Measurements from ENCODE around the gene LRRC28.

LRRC28 gene

DNA sequence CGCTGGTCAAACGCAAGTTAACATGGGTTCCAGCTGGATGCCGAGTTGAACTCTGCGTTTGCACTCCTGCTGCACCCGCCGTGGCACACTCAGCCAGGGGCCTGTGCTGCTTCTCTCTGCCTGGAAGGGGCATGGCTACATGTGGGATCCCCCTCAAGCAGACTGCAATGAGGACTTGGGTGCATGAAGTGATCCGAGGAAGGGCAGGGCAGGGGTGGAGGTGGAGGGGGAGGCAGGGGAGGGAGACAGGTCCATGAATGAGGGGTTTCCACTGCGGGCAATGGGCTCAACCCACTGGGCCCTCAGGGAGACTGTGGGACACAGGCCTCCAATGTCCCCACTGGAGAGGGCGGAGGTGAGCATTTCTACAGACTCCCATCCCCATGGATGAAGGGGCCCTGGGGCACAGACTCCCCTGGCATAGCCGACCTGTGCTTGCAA is 172.9 kb downstream of the LRRC28 start:
- DNase-seq = no peak

DNA sequence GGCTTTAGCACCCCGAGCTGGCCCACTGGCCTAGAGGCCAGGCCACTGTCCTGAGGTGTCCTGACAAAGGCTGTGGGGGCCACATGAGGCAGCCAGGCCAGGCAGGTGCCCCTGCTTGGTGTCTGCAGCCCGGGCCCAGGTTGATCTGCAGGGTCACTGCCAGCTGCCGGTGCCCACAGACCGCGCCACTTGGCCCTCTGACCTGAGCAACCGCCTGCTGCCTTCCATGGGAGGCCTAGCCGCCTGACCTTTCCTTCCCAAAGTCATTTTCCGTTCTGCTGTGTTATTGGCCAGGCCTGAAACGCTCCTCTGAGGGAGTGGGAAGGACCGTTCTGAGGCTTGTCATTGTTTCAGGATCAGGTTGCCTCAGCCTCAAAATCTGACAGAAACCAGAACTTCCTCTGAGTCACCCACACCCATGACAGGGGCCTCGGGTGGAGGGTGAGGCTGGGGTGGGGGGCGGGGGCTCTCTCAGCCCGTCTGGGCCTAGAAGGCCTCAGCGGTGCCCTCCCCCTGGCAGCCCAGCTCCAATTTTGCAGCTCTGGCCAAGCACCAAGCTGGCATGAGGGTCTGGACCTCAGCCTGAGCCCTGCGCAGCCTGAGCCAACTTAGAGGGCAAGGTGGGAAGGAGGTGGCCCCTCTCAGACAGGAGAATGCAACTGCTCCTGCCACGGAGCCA is 173.8 kb downstream of the LRRC28 start:
- DNase-seq = no peak

DNA sequence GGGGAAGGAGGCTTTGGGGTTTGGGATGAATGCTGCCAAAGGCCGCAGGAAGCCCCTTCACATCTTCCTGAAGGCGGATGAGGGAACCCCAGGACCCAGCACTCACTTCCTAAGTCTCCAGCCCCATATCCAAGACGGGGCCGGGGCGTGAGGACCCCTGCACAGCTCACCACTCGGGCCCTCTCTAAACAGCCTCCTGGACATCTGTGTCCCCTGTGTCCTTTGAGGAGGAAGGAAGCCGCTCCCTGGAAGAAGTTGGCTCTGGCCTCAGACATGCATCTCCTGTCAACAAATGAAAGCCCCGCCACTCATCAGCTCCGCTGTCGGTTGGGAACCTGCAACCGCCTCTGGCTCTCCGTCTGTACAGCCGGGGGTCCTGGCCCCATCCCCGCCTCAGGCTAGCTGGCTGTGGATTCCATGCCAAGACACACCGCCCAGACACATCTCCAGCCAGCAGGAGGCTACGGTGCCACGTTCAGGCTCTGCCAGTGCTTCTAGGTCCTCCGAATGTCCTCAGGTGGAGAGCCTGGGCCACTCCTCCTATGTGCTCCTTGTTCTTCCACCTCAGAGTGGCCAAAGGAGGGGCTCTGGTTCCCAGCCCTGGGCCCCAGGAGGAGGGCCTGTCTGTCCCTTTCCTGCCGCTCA is 174.5 kb downstream of the LRRC28 start:
- DNase-seq = no peak

DNA sequence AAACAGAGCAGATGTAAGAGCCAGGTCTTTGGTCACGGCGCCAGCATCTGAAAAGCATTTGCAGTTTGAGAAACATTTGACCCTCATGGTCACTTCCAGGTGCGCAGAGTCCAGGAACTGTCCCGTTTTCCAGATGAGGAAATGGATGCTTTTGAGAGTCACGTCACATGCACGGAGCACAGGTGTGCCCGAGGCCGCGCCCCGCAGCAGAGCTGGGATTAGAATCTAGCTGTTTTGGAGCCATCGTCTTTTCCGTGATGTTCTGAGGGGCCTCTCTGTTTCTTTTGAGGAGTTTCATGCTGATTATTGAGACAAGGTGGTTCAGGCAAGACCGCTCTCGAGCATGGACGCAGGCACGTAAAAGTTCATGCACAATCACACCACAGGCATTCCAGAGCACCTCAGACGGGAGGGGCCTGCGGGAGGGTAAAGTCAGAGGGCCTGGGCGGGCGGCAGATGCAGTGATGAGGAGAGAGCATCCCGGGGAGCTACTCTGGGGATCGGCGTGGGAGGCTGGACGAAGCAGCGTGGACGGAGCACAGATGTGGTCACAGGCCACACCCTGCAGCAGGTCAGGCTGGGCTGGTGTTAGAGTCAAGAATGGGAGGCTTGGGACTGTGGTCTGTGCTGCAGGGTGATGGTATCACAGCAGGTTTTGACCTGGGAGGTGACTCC is 175.3 kb downstream of the LRRC28 start:
- DNase-seq = no peak

DNA sequence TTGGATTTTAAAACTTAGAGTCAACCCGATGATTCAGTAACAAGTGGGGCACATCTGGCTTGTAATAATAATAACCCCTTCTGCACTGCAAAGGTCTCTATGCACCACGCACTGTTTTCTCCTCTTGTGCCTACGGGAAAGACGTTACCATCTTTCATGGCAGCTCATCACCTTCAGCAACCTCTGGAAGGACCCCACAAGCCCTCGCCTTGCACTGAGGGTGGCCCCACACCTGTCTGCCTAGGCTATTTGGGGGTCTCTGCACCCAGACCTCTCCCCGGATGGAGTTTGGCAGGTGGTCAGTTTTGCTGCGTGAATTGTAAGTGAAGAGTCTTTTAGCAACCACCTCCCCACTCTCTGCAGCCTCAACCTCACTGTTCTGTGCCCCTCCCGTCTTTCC is 175.9 kb downstream of the LRRC28 start:
- no peak for DNase-seq

DNA sequence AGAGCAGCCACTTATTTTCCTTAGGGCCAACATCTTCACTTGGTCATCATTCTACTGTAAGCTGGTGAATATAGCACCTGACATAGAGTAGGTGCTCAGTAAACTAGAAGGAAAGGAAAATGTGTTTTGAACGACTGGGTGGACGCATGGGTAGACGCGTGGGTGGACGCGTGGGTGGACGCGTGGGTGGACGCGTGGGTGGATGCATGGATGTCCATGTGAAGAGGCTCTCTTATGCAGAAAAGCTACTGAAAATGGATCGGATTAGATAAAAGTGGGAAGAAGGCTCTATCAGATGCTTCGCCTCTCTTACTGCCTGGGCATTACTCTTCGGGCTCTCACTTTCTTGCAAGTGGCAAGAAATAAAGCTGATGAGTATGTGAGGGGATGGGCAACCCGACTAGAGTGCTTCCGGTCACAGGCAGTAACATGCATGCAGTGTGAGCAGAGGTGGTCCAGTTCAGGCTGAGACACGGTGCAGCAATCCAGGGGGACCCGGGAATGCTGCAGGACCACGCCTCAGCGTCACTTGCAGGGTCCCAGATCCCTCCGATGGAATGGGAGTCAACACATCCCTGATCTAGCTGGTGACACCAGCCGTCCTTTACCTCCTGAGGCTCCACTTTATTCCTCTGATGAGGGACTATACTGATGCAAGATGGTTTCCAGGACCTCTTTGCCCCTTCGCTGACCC is 176.5 kb downstream of the LRRC28 start:
- DNase-seq = no peak

DNA sequence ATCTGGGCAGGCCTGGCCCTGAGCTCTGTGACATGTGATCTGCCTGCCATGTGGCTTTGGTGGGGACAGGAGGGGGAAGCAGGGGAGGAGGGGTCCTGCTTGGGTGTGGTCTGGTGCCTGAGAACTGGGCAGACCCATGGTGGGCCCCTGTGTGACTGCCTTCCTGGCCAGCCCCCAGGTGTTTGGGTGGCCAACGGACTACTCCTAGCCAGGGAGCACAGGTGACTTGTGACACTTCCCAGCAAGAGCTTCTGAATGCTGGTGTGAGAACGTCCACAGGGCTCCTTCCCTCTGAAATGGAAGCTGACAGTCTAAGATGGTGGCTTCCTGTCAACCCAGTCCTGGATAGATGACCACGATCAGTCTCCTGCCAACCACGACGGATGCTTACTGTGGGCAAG is 178.4 kb downstream of the LRRC28 start:
- DNase-seq = no peak

DNA sequence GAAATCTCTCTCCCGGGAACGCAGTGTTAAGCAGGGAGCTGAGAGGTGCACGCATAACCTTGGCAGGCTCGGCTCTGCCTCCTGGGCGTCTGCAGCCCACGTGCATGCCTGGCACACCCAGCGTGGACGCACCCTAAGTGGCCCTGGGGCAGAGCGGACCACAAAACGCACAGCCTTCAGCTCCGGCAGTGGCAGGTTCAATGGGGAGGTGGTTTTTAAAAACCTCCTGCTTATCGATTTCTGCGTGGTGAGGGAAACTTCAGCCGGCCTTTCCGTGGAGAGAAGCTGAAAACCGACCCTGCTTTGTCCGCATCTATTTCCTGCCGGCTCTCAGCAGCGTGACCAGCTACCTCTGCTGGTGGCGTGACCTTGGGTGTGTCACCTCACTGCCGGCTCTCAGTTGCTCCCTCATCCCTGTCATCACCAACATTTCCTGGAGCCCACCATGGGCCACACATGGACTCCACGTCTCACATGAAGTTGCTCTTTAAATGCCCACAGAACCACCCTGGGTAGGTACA is 179.7 kb downstream of the LRRC28 start:
- DNase-seq = no peak

DNA sequence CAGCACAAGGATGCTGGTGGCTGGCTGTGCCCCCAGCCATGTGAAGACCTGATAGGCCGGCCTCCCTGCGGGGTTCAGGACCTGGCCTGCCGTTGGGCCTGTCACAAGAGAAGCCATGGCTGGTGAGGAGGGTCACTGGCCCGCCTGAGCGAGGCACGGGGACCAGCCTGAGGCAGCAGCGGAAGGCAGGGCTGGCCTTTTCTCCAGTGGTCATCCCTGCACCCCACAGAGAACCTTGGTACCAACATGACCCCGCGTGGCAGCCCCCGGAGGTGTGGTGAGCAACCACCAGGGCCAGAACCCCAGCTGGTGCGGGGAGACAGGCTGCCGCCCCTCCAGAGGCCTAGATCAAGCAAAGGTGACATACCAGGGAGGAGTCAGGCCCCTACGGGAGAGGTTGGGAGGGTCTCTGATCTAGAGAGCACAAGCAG is 180.4 kb downstream of the LRRC28 start:
- no peak for DNase-seq

DNA sequence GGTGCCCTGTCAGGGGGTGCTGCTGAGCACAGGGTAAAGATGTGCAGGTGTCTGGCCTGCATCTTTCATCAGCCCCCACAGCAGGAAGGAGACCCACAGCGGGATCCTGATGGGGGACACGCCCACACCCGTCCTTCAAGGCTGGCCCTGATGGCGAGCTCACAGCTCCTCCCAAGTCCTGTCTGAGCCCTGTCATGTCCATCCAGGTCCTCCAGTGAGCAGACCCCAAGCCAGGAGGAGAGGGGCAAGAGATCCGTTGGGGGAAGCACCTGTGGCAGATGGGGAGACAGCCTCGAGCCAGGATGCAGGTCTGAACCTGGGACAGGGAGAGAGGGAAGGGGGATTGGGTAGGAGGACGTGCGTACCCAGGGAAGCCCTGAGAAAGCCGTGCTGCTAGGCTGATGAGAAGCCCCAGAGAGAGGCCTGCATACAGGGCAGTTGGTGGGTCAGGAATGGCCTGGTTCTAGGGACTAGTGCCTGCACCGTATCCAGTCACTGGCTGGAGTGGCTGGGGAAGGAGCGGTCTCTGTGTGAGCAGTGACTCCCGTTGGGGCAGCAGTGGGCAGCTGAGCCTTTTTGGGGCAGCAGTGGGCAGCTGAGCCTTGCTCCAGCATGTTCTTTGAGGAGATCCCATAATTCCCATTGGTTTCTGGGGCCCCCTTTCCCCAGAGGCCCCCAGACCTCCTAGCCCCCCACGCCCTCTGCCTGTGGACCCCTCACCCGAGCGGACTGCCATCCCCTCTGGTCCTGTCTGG is 181.2 kb downstream of the LRRC28 start:
- DNase-seq = no peak

DNA sequence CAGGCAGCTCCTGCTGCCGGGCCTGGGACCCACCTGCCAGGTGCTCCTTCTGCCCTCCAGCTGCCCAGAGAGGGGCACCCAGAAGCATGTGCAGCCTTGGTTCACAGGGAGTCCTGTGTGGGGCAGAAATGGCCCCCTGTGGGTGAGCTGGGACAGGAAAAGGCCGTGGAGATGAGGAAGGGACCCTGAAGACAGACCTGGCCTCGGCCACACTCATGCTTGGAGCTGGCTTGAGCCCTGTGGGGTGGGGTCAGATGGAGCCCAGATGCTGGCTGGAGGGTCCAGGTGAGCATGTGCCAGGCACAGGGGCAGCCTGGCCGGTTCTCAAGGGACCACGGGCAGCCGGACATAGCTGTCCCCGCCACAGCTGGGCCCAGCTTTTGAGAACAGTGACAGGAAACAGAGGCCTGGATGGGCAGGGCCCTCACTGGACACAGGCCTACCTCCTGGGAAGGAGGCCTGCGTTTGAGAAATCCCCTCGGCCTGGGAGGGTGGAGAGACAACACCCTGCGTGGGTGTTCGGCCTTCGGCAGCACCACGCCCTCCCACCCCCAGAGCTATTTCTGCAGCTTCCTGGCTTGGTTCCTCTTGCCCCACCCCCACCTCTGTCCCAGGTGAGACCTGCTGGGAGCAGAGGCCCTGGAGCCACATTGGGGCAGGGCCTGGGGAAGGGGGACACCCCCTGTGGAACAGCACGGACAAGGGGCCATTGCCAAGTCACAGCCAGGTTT is 181.9 kb downstream of the LRRC28 start:
- DNase-seq = no peak

DNA sequence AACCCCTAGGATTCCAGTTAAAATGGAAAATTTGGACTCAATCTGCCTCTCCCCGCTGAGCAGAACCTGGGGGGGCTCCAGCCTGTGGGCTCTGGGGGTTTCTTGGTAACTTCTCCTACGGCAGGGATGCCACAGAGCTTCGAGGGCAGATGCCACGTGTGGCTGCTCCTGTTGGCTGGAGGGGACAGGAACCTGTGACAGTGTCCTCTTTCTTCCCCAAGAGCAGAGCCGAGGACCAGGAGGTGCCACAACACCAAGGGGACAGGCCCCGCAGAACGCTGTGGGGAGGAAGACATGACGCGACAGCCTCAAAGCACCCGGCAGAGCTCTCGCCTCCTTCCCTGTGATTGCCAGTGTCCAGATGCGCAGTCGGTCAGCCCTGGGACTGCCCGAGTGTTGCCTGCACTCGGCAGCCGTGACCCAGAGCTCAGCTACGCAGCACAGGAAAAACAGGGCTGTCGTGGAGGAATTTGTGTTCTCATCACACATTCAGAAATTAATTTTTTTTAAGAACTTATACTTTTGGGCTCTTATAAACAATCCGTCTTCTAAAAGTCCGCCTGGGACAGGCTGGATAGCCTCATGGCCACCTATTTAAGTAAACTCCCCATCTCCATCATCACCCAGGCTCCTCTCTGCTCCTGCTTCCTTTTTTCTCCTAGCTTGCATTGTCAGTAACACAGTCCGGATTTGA is 182.6 kb downstream of the LRRC28 start:
- no peak for DNase-seq

DNA sequence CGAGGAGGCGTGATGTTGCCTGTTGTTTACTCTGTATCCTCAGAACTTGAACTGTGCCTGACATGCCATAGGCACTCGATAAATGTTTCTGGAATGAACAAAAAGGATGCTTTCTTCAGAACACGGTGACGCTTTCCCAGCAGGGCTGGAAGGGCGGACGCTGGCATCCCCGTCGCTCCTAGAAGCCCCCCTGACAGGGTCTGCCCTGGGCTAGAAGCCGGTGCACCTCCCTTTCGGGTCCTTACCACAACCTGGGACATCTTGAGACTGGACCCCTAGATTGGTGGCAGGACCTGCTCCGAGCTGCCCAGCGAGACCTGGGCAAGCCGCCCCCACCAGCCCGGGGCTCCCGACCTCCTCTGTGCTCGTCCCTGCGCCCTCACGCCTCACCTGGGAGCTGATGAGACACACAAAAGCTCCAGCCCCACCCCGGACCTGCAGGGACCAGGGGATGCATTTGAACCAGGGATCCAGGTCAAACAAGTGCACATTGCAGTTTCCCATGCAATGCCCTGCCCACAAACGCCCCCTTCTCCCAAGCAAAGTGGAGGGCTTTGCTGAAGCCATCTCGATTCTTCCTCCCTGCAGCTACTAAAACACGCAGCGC is 183.3 kb downstream of the LRRC28 start:
- DNase-seq = no peak

DNA sequence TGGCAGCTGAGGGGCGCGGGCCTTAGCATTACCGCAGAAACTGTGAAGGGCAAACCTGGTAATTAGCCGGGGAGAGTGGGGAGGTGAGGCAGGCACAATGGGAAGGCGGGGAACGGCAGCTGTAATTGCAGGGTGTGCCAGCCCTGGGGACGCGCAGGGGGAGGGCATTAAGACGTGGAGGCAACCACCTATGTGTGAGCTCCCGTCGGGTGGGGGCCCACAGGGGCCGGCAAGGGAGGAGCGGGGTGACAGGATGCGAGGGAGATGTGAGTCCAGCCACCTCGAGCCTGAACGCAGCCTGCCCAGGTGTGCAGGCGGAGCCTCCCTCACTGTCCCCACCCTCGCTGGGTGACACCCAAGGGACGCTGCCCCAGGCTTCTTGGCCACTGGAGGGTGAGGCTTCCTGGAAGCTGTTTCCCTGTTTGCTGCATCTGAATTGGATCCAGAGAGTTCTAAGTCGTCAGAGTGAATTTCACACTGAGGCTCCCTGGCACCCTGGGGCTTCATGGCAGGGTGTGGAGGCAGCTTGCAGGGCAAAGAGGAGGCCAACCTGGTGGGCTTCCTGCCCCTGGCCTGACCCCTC is 183.9 kb downstream of the LRRC28 start:
- no peak for DNase-seq

DNA sequence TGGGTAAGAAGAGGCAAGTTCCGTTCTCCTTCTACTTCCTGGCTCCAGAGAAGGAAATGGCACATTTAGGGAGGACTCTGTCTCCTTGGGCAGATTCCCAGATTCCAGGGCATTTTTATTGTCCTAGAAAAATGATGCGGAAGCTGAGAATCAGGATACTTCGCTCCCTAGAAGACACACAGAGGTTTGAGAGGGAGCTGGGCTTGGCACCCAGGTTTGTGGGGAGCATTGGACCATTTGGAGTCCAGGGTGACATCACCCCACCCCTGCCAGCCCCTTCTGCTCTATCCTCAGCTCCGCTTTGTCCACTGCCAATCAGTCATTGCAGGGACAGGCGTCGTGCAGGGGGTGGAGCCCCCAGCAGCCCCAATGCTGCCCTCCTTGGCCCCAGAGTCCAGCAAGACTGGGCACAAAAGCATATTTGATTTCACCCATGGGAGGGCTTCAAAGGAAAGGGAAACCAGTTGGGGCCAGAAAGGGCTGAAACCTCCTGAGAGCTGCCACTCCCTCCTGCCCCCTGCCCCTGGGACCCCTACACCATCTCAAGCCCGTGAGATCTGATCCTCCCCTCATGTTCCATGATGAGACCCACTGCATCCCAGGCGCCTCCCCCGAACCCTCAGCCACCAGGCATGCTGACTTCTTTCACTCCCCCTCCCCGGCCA is 184.7 kb downstream of the LRRC28 start:
- no peak for DNase-seq

DNA sequence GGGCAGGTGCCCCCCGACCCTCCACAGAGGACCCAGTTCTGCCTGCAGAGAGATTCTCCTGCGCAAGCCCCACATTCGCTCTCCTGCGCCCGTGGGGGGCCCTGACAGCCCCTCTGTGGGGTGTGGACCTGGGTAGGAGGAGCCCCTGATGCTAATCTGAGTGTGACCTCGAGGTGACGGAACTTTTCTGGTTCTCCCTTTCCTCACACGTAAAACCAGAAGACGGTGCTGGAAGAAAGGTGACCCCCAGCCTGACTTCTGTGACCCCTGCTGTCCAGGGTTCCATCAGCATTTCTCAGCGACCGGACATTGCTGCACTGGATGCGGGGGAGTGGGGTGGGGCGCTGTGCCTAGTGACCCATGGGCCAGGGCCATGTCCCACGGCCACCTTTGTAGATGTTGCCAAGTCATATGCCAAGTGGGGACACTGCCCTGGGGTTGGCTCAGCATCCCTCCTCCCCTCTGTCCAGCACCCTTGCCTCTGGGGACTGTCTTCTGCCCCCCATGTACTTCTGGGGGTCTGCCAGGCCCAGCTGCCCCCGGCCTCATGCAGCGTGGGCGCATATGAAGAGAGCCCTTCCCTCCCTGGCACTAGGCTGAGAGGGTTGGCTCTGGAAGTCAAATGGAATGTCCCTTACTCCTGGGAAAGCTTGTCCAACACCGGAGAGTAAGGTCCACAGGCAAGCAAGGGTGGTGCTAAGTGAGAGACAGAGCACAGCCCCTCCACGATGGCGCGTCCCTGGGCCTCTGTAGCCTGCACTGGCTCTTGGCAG is 185.4 kb downstream of the LRRC28 start:
- DNase-seq = no peak

DNA sequence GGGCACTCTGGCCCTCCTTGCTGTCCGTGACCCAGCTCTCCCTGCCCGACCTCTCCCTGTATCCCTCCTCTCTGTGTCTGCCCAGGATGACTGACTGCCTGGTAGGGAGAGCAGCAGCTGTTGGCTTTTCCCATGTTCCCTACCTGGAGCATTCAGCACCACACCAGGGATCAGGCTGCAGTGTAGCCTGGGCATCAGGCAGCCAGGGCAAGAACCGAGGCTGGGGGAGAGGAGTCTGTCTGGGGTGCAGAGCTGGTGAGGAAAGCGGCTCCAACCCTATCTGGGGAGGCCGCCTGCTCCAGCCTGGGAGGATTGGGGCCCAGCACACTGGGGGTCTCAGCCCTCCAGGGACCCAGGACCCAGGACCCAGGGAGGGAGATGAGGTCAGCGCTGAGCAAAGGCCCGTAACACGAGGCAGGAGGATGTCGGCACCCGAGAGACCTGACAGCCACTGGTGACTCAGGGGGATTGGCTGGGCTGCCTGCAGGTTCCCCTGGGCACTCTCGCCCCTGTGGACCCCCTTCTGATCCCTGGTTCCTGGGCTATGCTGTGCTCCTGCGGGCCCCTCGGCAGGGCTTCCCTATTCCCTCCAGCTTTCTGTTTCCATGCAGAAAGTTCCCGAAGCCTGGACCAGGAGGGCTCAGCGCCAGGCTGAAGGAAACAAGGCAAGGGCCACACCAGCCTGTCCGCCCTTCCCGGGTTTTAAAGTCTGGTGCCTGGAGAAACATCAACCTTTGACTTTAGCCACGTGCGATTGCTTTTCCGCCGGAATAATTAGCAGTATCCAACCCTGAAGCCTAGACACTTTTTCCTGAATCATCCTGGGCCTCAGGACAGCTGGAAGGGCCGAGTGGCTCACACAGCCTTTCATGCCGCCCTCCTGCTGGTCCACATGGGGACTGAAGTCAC is 186.3 kb downstream of the LRRC28 start:
- peak; percentile 46 for DNase-seq

DNA sequence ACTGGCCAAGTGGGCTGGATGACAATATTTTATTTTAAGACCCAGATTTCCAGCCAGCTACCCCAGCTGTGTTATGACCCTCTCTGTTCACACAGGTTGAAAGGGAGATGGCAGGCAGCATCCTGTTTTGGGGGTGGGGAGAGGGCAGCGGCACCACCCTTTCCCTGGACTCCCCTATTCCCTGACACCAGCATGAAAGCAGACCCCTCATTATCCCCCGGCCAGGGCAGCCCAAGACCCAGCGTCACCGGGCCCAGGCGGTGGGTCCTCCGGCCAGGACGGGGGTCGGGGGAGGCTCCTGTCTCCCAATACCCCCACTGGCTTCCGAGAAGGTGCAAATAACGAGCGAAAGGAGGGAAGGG is 186.9 kb downstream of the LRRC28 start:
- no peak for DNase-seq

All from retina (tissue), 1 donor.